ENCODE data around the gene GSK3B.

DNA sequence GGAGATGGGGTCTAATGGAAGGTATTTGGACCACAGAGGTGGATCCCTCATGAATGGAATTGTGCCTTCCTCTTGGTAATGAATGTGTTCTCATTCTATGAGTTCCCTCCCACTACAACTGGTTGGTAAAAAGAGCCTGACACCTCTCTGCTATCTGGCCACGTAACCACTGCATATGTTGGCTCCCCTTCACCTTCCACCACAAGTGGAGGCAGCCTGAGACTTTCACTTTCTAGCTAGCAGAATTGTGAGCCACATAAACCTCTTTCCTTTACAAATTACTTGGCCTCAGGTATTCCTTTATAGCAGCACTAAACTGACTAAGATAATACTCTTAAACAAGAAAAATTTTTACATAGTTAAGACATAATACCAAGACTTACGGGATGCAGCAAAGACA is 157.0 kb downstream of the GSK3B start:
- TF ChIP-seq CTCF (IDR thresholded peaks at IDR 0.05) (no peak), POLR2A (IDR thresholded peaks at IDR 0.05) (no peak), POLR2AphosphoS5 (IDR thresholded peaks at IDR 0.05) (no peak)

All from stomach (tissue), 4 donors.